ENCODE results near the gene ATP2B2.

The ATP2B2 gene

GRCh38 chr3:10278501-10278900 lies 226.9 kb downstream of the ATP2B2 start:
- DNase-seq (ENCODE audit: low read depth in 2 of 2): no peak

GRCh38 chr3:10277115-10277625 lies 228.2 kb downstream of the ATP2B2 start:
- no peak for DNase-seq (ENCODE audit: low read depth in 2 of 2)

GRCh38 chr3:10274601-10275000 lies 230.8 kb downstream of the ATP2B2 start:
- no peak for DNase-seq (ENCODE audit: low read depth in 2 of 2)

Measured in stimulated activated CD8-positive, alpha-beta memory T cell treated with anti-CD3 and anti-CD28 coated beads, Interleukin-15, amount 100 ng/mL, for 4 hours (primary cell).